Astrocyte of the cerebellum (primary cell): ENCODE data around the gene ACOX3.
A peak's percentile ranks its signal among the peaks of the same experiment; 100 is the strongest.

Source experiments
- DNase-seq: peaks from one replicate; pipeline ENCODE4 v3.0.0-alpha.2; 2011; ENCODE audit warnings: low read depth
- H3K4me3 ChIP-seq: 2 replicates; pipeline ENCODE4 v1.5.1; 2011; ENCODE audit warnings: mild to moderate bottlenecking, low read depth, low read length, moderate library complexity
- in situ Hi-C: cut with HindIII; loops from 2 replicates; pipeline ENCODE4 v1.10.0; 2017; ENCODE audit warnings: low sequenced_read_pairs
- TF ChIP-seq, protein P1 (sequence below): IDR thresholded peaks from 2 replicates; pipeline ENCODE4 v1.5.1; 2012; ENCODE audit warnings: low read length, low read depth, moderate library complexity, mild to moderate bottlenecking; ENCODE audit errors: missing control alignments

ACOX3 gene

DNA sequence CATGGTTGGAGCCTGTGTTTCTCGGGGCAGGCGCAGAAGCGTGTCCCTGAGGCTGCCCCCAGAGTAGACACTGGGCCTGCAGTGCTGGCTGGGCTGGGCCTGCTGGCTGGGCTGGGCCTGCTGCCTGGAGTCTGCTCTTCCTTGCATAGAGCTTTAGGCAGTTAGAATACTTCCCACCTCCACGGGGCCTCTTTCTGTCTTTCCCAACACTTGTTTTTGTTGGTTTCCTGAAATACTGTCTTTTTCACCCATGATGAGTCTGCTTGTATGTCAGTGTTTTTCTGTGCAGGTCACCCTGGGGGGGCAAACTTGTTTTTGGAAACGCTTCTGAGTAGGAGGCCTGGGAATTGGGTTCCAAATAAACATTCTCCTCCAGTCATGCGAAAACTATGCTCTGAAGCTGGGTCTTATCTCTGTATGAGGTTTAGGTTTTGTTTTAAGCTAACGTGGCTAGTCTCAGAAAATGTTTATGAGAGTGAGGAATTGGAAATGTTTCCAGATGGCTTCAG, 32.2 kb upstream of the ACOX3 start:
- in situ Hi-C loops = no loop called here
- no peak overlapping the region for H3K4me3 ChIP-seq
- peak; percentile 97 for DNase-seq
- TF ChIP-seq, protein P1, sequence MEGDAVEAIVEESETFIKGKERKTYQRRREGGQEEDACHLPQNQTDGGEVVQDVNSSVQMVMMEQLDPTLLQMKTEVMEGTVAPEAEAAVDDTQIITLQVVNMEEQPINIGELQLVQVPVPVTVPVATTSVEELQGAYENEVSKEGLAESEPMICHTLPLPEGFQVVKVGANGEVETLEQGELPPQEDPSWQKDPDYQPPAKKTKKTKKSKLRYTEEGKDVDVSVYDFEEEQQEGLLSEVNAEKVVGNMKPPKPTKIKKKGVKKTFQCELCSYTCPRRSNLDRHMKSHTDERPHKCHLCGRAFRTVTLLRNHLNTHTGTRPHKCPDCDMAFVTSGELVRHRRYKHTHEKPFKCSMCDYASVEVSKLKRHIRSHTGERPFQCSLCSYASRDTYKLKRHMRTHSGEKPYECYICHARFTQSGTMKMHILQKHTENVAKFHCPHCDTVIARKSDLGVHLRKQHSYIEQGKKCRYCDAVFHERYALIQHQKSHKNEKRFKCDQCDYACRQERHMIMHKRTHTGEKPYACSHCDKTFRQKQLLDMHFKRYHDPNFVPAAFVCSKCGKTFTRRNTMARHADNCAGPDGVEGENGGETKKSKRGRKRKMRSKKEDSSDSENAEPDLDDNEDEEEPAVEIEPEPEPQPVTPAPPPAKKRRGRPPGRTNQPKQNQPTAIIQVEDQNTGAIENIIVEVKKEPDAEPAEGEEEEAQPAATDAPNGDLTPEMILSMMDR = no peak

DNA sequence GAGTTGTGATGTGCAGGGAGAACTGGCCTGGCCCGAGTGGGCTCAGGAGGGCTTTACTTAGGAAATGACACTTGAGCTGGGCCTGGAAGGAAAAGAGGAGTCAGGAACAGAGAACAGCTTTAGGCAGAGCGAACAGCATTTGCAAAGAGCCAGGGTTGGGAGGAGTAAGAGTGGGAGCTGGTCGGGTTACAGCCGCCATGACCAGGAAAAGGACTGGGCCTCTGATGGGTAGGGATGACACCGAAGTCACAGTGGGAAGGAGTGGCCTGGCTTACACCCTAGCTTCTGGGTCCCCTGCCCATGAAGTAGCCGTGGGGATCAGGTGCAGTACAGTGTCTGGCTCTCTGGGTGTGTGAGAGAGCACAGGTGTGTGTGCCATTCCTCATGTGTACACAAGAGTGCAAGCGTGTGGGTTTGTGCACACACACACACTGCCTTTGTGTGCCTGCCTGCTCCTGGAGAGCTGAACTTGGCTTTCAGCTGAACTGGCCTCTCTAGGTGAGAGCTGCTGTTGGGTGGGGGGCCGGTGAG, 31.7 kb upstream of the ACOX3 start:
- H3K4me3 ChIP-seq = no peak overlapping the region
- no peak for DNase-seq
- in situ Hi-C loops = no loop called here
- TF ChIP-seq, protein P1 = no peak

DNA sequence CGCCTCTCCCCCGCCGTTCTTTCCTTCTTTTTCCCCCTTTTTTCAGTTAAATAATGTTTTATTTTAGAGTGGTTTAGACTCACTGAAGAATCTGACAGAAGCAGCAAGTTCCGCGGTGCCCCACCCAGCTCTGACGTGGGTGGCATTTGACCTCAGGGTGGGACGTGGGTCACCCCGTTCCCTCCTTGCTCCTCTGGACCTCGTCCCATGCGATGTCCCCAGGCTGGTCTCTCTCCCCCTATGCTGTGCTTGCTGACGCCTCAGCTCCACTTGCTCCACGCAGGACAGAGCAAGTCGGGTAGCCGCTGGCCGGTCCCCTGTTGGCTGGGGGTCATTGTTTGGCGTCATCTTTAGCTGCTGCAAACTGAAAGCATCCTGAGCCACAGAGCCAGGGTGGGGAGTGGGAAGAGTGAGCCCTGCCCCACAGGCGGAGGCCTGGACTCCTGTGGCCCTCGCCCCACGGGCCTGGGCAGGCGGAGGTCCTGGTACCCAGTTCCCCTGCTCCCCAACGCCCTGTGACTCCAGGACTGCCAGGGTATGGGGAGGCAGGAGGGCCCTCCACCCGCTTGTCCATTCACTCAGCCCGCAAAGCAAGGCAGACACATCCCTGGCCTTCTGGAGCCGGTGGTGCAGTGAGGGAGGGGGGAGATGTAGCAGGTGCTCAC, 30.8 kb upstream of the ACOX3 start:
- DNase-seq = no peak
- TF ChIP-seq, protein P1 = no peak
- in situ Hi-C loops = no loop called here
- no peak overlapping the region for H3K4me3 ChIP-seq

DNA sequence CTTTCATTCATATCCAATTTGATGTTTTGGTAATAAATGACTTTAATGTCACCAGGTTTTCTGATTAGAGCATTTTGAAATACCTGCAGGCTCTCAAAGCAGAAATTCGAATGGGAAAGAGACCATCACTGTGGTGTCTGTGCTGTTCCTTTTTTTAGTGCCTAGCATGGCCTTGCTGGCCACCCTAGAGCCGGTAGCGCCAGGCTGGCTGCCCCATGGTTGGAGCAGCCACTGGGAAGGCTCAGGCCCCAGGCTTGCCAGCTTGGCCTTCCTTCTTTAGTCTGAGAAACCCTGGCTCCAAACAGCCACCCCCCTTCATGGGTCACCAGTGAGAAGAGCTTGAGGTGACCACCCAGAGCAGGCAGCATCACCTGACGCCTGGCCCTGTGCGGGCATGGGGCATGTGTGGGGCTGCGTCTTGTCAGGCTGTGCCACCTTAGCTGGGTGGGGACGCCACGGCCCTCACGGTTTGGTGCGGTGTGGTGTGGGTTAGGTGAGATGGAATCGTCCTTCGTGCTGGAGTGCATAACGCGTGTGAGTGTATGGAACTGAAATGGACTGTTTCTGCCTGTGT, 30.0 kb upstream of the ACOX3 start:
- in situ Hi-C loops = no loop called here
- no peak for DNase-seq
- TF ChIP-seq, protein P1 = no peak
- H3K4me3 ChIP-seq = no peak overlapping the region

DNA sequence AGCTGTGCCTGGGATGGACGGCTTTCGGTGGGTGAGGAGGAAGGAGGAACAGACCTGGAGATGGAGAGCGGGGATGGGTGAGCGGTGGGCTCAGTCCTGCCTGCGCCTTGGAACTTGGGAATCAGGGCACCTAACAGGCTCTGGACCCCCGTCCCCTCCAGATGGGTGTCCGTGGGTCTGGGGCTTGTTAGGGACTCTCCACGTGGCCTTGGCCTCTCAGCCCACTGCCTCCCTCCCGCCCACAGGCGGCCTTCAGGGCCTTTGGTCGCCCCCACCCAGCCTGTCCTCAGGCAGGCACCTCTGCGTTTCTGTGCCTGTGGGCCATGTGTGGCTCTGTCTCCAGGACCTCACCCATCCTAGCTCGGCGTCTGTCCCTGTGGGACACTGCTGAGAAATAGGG, 29.0 kb upstream of the ACOX3 start:
- H3K4me3 ChIP-seq = no peak overlapping the region
- TF ChIP-seq, protein P1 = no peak
- DNase-seq = no peak
- in situ Hi-C loops = loop anchor here (5.0 kb wide), 1 partner anchor 128 kb away; no protein-coding TSS in a partner anchor

DNA sequence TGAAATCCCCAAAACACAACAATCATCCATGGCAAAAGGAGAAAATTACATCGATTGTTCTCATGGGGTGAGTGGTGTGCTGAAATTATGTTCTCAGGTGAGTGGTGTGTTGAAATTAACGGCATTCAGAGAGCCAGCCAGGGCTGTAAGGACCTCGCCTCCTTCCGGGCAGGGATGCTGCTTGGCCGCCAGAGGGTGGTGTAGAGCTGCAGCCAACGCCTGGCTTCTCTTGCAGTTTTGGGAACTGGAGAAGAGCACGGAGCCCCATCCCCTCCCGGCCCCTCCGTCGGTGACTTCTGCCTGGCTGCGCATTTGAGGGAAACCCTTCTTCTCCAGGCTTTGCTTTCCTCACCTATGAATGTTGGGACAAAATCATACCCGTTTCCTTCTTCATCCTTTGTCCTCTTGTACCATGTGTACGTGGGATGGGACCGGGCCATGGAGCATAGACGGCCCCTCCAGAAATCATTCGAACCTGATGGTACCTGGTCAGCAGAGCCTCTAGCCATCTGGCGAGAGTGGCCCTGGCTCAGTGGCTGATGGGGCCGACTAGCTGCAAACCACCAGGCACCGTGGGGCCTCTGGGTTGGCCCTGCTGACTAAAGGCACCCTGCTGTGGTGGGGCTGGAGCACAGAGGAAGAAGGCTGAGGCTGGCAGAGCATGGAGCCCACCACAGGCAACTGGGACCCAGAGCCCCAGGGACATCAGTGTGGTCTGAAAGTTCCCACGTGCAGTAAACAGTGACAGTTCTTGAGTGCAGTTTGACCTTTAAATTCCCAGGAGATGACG, 28.4 kb upstream of the ACOX3 start:
- DNase-seq = no peak
- H3K4me3 ChIP-seq = no peak overlapping the region
- in situ Hi-C loops = loop anchor here (5.0 kb wide), 1 partner anchor 128 kb away; no protein-coding TSS in a partner anchor
- TF ChIP-seq, protein P1 = peak; percentile 98
